OCI-LY3 (cell line): ENCODE data around the gene TRMT10A.

Source experiments
- H2AFZ ChIP-seq: fragments of 200-600, 300-600 bp; shearing (Covaris generic); 2 replicates; pipeline ENCODE4 v1.6.0; 2014; ENCODE audit warnings: antibody characterized with exemption, low read depth, low read length
- H3K27ac ChIP-seq: fragments of 200-600, 300-600 bp; sonication (generic); 2 replicates; pipeline ENCODE4 v1.5.1; 2014; ENCODE audit warnings: mild to moderate bottlenecking, low read length, moderate library complexity, mixed read lengths
- H3K27me3 ChIP-seq: fragments of 200-600, 300-600 bp; sonication (generic); 2 replicates; pipeline ENCODE4 v1.6.1; 2014; ENCODE audit warnings: low read depth, low read length, mixed read lengths
- H3K36me3 ChIP-seq: fragments of 200-600, 300-600 bp; sonication (generic); replicated peaks from 2 replicates; pipeline ENCODE3; 2014; ENCODE audit warnings: low read depth, low read length, mixed read lengths
- H3K4me1 ChIP-seq: fragments of 300-600, 200-600 bp; sonication (generic); 2 replicates; pipeline ENCODE4 v1.6.1; 2014; ENCODE audit warnings: low read length, mixed read lengths
- H3K4me2 ChIP-seq: fragments of 200-600, 300-600 bp; sonication (generic); 2 replicates; pipeline ENCODE4 v1.6.1; 2014; ENCODE audit warnings: low read length, mixed read lengths
- H3K4me3 ChIP-seq: fragments of 300-600, 200-600 bp; sonication (generic); 2 replicates; pipeline ENCODE4 v1.5.1; 2014; ENCODE audit warnings: antibody characterized with exemption, mild to moderate bottlenecking, low read length, moderate library complexity
- H3K79me2 ChIP-seq: fragments of 300-600, 200-600 bp; shearing (Covaris generic); 2 replicates; pipeline ENCODE4 v1.6.1; 2014; ENCODE audit warnings: mild to moderate bottlenecking, low read length, mixed read lengths
- H3K9ac ChIP-seq: fragments of 300-600, 200-600 bp; shearing (Covaris generic); 2 replicates; pipeline ENCODE4 v1.6.0; 2014; ENCODE audit warnings: mild to moderate bottlenecking, low read length, moderate library complexity
- H3K9me3 ChIP-seq: fragments of 200-600, 300-600 bp; shearing (Covaris generic); 2 replicates; pipeline ENCODE4 v1.6.1; 2014; ENCODE audit warnings: low read length, mixed read lengths; ENCODE audit not compliant: insufficient read depth
- H4K20me1 ChIP-seq: fragments of 200-600, 300-600 bp; sonication (generic); 2 replicates; pipeline ENCODE4 v1.6.1; 2016; ENCODE audit warnings: low read length, mixed read lengths; ENCODE audit not compliant: insufficient read depth
- CTCF ChIP-seq: fragments of 200-600, 300-600 bp; sonication (generic); IDR thresholded peaks from 2 replicates; pipeline ENCODE4 v1.5.1; 2014; ENCODE audit warnings: antibody characterized with exemption, low read length, low read depth
- EZH2phosphoT487 ChIP-seq: fragments of 200-600 bp; shearing (Covaris generic); IDR thresholded peaks from 2 replicates; pipeline ENCODE4 v1.6.1; 2018; ENCODE audit warnings: antibody characterized with exemption, mixed run types, low read depth

TRMT10A gene

DNA sequence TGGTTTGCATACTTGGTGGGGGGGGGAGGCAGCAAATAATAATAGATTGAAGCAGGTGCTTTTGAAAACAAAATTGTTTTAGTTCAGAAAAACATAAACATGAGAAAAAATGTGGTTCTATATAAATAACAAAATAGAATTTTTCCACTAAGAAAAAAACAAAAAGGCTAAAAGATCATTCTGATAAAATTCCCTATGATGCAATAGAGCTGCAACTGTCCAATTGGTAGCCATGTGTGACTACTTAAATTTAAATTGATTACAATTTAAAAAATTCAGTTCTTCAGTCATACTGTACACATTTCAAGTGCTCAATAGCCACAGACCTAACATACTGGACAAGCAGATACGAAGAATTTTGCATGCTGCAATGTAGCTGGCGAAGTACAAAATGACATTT, 11.0 kb downstream of the TRMT10A start:
- Histone ChIP-seq H4K20me1 (no peaks in the 10 kb centered on the region), H3K9me3 (no peaks in the 10 kb centered on the region), H3K27ac (no peak overlapping the region), H3K79me2 (no peaks in the 10 kb centered on the region), H3K4me2 (no peak overlapping the region), H2AFZ (no peak overlapping the region), H3K4me1 (no peaks in the 10 kb centered on the region), H3K4me3 (no peak overlapping the region), H3K27me3 (no peaks in the 10 kb centered on the region), H3K36me3 (no peaks in the 10 kb centered on the region), H3K9ac (no peak overlapping the region)
- TF ChIP-seq EZH2phosphoT487 = no peak
- no peak for TF ChIP-seq CTCF

DNA sequence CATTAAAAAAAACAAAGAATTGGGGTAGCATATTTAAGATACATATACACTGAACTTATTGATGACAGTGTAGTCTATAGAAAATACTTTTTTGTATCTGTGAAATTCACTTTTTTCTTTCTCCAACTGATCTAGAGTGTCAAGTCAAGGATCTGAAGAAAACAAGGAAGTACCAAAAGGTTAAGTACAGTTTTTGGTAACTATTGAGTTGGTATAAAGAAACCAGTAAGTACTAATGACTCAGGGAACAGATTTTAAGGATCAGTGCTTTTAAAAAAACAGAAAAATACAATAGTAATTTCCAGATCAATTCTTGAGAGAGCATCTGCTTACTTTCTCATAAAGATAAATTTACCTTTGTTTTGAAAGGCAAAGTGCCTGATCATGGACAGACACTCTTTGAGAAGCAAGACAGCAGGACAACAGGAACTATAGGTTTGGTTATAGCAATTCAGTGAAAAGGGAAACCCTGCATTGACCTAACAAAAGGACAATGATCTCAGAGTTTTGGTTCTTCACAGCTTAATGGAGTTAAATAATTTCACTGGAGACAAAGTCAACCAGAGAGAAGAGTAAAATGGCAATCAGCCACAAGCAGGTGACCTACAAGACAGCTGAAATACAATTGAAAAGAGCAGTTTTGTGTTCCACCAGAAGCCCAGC, 23.4 kb downstream of the TRMT10A start:
- Histone ChIP-seq H4K20me1 (no peaks in the 10 kb centered on the region), H3K27ac (no peak overlapping the region), H3K4me1 (peaks cover 12% of the 10 kb centered on the region), H3K27me3 (no peaks in the 10 kb centered on the region), H3K9ac (no peak overlapping the region), H3K4me3 (no peak overlapping the region), H2AFZ (peak overlapping the region; percentile 32; the same call in 1 of the 2 replicates), H3K9me3 (no peaks in the 10 kb centered on the region), H3K36me3 (no peaks in the 10 kb centered on the region), H3K4me2 (peak overlapping the region; percentile 7), H3K79me2 (no peaks in the 10 kb centered on the region)
- TF ChIP-seq EZH2phosphoT487 = no peak
- no peak for TF ChIP-seq CTCF

GRCh38 chr4:99537674-99538073, 26.2 kb downstream of the TRMT10A start:
- H3K79me2 ChIP-seq = no peaks in the 10 kb centered on the region
- H3K4me3 ChIP-seq = no peak overlapping the region
- H3K4me1 ChIP-seq = peaks cover 12% of the 10 kb centered on the region
- TF ChIP-seq CTCF (no peak), EZH2phosphoT487 (no peak)
- H3K27ac ChIP-seq = no peak overlapping the region
- H3K27me3 ChIP-seq = no peaks in the 10 kb centered on the region
- no peaks in the 10 kb centered on the region for H3K36me3 ChIP-seq
- no peak overlapping the region for H2AFZ ChIP-seq
- H4K20me1 ChIP-seq = no peaks in the 10 kb centered on the region
- H3K9me3 ChIP-seq = no peaks in the 10 kb centered on the region
- H3K9ac ChIP-seq = no peak overlapping the region
- no peak overlapping the region for H3K4me2 ChIP-seq

GRCh38 chr4:99536848-99537247, 27.0 kb downstream of the TRMT10A start:
- TF ChIP-seq CTCF (no peak), EZH2phosphoT487 (no peak)
- no peaks in the 10 kb centered on the region for H3K79me2 ChIP-seq
- H3K4me3 ChIP-seq = no peak overlapping the region
- no peak overlapping the region for H3K4me2 ChIP-seq
- no peaks in the 10 kb centered on the region for H4K20me1 ChIP-seq
- no peaks in the 10 kb centered on the region for H3K36me3 ChIP-seq
- H3K4me1 ChIP-seq = peaks cover 12% of the 10 kb centered on the region
- H3K9me3 ChIP-seq = no peaks in the 10 kb centered on the region
- no peaks in the 10 kb centered on the region for H3K27me3 ChIP-seq
- H2AFZ ChIP-seq = no peak overlapping the region
- no peak overlapping the region for H3K27ac ChIP-seq
- no peak overlapping the region for H3K9ac ChIP-seq
